ENCODE data around the gene ZNF423. TPM values are rescaled to one million over a fixed set of nuclear protein-coding genes. Genes with fewer than 3 reads are reported as not detected.
A peak's percentile ranks its signal among the peaks of the same experiment; 100 is the strongest.

Gene ZNF423
- polyA plus RNA-seq, 3 donors = 1.9 to 15.4 (median 8.7) TPM

DNA sequence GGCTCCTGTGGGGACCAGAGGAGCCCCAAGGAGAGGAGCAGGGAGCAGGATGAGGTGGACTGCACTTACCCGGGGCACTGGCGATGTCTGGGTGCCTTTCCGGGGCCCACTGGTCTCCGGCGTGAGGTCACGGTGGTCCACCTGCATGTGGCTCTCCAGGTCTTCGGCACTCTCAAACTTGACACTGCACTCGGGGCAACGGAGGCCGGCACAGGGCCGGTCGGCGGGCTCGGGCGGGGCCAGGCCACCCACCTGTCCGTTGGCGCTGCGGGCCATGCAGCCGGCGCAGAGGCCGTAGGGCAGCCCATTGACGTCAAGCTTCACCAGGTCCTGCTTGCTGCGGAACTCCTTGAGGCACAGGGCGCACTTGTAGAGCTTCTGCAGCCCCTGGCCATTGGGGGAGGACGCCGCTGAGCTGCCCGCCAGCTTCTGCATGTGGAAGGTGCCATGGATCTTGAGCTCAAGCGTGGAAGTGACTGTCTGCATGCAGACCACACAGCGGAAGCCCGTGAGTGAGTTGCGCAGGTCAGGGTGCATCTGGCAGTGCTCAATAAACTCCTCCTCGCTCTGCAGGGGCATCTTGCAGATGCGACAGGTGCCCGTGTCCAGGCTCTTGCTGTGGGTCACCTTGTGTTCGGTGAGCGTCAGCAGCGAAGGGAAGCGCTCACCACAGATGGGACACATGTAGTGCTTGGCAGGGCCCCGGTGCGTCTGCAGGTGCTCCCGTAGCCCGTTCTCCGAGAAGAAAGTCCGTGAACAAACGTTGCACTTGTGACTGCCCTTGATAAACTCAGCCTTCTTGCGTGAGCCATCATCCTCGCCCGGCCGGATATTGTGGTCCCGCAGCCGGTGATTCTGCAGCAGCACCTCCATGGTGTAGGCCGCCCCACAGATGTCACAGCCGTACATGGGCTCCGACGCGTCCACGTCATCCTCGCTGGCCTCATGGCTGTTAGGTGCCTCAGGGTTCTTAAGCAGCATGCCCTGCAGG is 220.0 kb downstream of the ZNF423 start:
- 95 to 97% (median 96%) methylated on average over 54 to 58 of the region's 58 CpGs for WGBS, 3 donors
- no peak overlapping the region for H3K27ac ChIP-seq (ENCODE audit: low read depth, low read length)

DNA sequence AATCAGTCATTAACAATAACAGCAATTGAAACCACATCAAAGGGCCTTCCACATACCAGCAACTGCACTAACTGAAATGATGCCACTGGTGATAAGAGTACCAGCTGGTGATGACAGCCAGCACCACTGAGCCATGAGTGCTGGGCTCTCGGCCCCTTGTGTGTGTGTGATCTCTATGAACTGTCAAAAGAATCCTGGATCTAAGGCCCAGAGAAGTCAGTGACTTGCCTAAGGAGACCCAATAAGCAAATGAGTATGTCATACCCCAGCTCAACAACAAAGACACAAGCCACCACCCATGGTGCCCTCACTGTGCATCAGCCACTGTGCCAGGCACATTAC is 220.9 kb downstream of the ZNF423 start:
- H3K27ac ChIP-seq (ENCODE audit: low read depth, low read length) = no peak overlapping the region
- WGBS, 3 donors = 95 to 100% (median 95%) methylated on average over 1 of the region's 1 CpG

GRCh38 chr16:49634235-49635008 is 221.5 kb downstream of the ZNF423 start:
- 92 to 94% (median 92%) methylated on average over 10 of the region's 10 CpGs for WGBS, 3 donors
- no peak overlapping the region for H3K27ac ChIP-seq (ENCODE audit: low read depth, low read length)

DNA sequence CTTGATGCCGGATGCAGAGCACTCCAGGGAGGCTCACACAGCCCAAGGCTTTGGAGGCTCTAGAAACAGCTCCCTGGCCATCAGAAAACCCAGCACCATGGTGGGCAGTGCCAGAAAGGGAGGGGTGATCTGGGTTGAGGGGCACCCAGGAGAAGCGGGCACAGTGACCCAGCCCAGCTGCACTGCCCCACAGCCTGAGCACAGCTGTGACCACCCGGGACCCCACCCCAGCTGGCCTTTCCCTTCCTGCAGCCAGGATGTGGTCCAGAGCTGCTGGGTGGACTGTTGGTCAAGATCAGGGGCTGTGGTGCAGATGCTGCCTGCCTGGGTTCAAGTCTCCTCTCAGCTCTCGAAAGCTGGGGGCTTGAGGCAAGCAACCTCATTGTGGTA is 223.1 kb downstream of the ZNF423 start:
- WGBS, 3 donors = 92 to 94% (median 94%) methylated on average over 4 of the region's 4 CpGs
- H3K27ac ChIP-seq (ENCODE audit: low read depth, low read length) = no peak overlapping the region

DNA sequence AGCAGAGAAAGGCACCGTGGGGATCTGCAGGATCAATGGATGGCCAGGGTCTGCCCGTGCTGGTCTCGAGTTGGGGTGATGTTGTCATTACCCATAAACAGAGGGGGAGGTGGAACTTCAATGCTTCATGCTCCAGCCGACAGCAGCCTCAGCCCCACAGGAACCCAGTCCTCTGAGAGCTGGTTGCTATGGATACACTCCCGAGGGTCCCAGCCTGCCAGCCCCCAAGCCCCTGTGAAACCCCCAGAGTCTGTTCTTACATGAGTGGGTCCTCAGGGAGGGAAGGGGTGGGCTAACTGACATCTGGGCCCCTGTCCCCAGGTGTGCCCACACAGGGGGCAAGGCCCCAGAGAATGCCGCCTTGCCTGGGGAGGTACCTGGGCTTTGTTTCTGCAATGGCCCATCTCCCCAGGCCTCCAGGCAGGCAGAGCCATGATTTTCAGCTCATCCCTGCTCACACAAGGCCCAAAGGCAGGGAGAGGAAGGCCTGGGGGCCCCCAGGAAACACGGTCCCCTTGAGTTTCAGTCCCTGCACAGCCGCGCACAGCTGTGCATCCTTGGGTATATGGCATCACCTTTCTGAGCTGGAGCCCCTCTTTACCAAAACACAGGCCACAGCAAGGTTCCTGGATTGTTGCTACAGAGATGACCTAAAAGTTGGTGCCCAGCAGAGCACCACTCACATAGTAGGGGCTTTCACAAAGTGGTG is 223.7 kb downstream of the ZNF423 start:
- no peak overlapping the region for H3K27ac ChIP-seq (ENCODE audit: low read depth, low read length)
- 84 to 90% (median 89%) methylated on average over 9 of the region's 9 CpGs for WGBS, 3 donors

GRCh38 chr16:49631187-49632041 is 224.5 kb downstream of the ZNF423 start:
- 49 to 62% (median 49%) methylated on average over 5 of the region's 5 CpGs for WGBS, 3 donors

DNA sequence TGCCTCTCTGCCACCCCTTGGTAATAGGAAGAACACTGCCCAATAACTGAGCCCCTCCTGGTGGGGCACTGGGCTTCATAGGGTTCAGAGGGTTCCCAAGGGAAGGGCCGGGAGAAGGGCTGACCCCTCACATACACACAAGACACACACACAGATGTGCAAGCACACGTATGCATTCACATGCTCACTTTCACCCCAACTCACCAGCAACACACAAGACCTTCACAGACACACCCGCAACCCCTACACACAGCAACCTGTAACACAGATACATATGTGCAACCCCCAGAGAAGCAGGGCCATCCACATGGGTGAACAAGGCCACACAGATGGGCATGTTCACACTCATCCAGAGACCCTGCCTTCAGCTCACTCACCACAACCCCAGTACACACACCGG is 225.1 kb downstream of the ZNF423 start:
- H3K27ac ChIP-seq (ENCODE audit: low read depth, low read length) = no peak overlapping the region
- 86 to 91% (median 86%) methylated on average over 4 of the region's 4 CpGs for WGBS, 3 donors

More at GRCh38 chr16:49631187-49632041, 224.5 kb downstream of the ZNF423 start:
- no peak overlapping the region for H3K27ac ChIP-seq (ENCODE audit: low read depth, low read length)

DNA sequence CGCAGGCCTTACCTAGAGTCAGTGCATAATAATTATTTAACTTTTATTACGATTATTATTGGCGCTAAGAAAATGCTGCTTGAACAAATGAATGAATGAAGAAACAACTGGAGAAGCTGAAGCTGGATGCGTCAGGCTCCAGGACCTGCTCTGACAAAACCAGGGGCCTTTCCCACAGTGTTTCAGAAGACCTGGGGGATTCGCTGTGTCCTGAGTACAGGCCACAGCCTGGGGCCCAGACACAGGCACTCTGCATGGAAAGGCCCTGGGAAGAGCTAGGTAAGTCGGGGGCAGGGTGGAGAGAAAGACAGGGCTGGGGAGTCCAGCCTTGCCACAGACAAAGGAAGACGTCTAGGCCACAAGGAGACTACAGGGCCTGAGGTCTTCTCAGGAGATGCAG is 226.1 kb downstream of the ZNF423 start:
- no peak overlapping the region for H3K27ac ChIP-seq (ENCODE audit: low read depth, low read length)
- WGBS, 3 donors = 94 to 99% (median 98%) methylated on average over 7 of the region's 7 CpGs

DNA sequence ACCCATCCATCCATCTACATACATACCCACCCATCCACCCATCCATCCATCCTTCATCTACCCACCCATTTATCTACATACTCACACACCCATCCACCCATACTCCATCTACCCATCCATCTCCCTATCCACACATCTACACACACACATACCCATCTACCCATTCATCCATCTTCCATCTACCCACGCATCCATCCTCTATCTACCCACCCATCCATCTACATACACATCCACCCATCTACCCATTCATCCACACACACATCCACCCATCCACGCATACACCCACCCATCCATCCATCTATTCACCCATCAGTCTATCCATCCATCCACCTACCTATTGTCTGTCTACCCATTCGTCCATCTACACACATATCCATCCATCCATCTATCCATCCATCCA is 227.8 kb downstream of the ZNF423 start:
- no peak overlapping the region for H3K27ac ChIP-seq (ENCODE audit: low read depth, low read length)
- WGBS, 3 donors = 94 to 98% (median 95%) methylated on average over 3 of the region's 3 CpGs

DNA sequence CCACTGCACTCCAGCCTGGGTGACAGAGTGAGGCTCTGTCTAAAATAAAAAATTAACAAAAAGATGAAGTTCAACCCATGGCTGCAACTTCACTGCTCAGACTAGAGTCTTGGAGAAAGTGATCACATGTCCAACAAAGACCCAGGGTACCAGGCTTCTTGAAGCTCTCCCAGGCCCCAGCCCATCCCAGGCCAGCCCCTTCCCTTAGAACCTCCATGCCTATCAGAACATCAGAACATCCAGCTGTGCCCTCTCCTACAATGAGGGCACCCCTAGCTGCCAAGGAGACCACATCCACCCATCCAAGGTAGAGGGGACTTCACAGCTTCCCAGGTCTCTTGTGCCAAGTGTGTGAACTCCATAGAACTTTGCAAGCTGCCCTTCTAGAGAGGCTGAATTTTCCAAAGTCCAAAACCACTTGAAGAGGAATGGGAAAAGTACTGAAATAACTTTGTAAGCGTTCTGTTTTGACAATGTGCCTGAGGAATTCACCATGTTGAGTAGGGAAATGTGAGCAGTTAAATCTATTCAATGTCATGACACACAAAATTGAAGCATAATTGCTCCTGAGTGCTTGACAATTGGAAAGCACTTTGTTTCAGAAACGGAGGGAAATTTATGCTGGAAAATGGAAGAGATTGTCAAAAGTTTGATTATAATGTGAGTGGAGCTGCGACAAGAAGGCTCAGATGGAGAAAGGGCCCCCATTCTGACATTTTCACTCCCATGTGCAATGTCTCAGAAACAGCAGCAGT is 230.4 kb downstream of the ZNF423 start:
- WGBS, 3 donors = 71 to 75% (median 72%) methylated on average over 3 of the region's 3 CpGs
- H3K27ac ChIP-seq (ENCODE audit: low read depth, low read length) = no peak overlapping the region

- no peak overlapping the region for H3K27ac ChIP-seq (ENCODE audit: low read depth, low read length)
- WGBS, 3 donors = 80 to 90% (median 82%) methylated on average over 8 of the region's 8 CpGs
These were observed 232.2 kb downstream of the ZNF423 start for GRCh38 chr16:49623501-49624266.

GRCh38 chr16:49622421-49623402 is 233.2 kb downstream of the ZNF423 start:
- 90 to 93% (median 91%) methylated on average over 17 of the region's 17 CpGs for WGBS, 3 donors
- H3K27ac ChIP-seq (ENCODE audit: low read depth, low read length) = no peak overlapping the region

DNA sequence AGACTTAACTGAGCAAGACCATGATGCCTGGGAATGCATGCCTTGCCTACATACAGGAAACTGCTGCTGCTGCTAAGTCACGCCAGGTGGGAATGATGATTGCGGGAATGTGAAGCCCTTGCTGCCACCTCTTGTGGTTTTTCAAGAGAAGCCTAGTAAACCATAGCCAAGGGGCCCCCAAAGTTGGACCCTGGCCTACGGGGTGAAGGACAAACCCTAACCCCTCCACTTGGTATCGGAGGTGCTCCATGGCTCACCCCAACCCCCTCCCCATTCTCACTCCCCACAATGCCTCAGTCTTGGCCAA is 233.9 kb downstream of the ZNF423 start:
- no peak overlapping the region for H3K27ac ChIP-seq (ENCODE audit: low read depth, low read length)
- WGBS, 3 donors = 68 to 96% (median 96%) methylated on average over 4 of the region's 4 CpGs

GRCh38 chr16:49621241-49622083 is 234.4 kb downstream of the ZNF423 start:
- no peak overlapping the region for H3K27ac ChIP-seq (ENCODE audit: low read depth, low read length)
- 71 to 89% (median 77%) methylated on average over 13 of the region's 13 CpGs for WGBS, 3 donors

- WGBS, 3 donors = 29 to 57% (median 56%) methylated on average over 6 of the region's 6 CpGs
- peak overlapping the region; percentile 38 for H3K27ac ChIP-seq (ENCODE audit: low read depth, low read length)
These were observed 235.1 kb downstream of the ZNF423 start for GRCh38 chr16:49620869-49621240.

Measured in adipose tissue (tissue), 3 donors.